ENCODE results near the gene OLFML2B. TPM values are rescaled to one million over a fixed set of nuclear protein-coding genes. Genes with fewer than 3 reads are reported as not detected.

OLFML2B gene
- polyA plus RNA-seq, 1 of the 3 experiments (the other 2 are of a cell fraction) = 7.3 TPM

DNA sequence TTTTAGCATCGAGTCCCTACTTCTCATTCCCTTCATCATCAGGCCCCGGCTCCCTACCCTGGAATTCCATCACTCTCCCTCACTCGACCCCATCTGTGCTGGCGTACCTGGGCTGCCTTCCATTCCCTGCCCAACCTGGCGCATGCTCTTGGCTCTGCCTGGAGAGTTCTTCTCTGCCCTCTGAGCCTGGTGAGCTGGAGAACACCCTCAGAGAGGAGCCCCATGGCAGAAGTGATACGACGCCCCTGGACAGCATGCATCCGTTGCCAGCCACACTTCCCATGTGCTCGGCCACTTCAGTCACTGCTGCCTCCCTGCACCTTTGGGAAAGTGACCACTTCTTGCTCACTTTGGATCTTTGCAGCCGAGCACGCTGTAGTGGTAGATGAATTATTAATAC, 30.1 kb downstream of the OLFML2B start:
- no peaks in the 10 kb centered on the region for H3K79me2 ChIP-seq (ENCODE audit: insufficient read depth)
- no peak for TF ChIP-seq YY1 (IDR thresholded peaks at IDR 0.05; ENCODE audit: low read depth)
- no peak for TF ChIP-seq RCOR1 (IDR thresholded peaks at IDR 0.05; ENCODE audit: low read length)
- TF ChIP-seq GATA2 (CRISPR knock-in tag; IDR thresholded peaks at IDR 0.05) = no peak
- TF ChIP-seq FOSL2 (IDR thresholded peaks at IDR 0.05; ENCODE audit: borderline replicate concordance, low read depth) = no peak
- no peak for TF ChIP-seq JUND (IDR thresholded peaks at IDR 0.05)
- no peak for TF ChIP-seq MEF2A (IDR thresholded peaks at IDR 0.05; ENCODE audit: borderline replicate concordance, low read depth)
- no peak for TF ChIP-seq NFIC (IDR thresholded peaks at IDR 0.05; ENCODE audit: borderline replicate concordance)
- TF ChIP-seq, protein P1, sequence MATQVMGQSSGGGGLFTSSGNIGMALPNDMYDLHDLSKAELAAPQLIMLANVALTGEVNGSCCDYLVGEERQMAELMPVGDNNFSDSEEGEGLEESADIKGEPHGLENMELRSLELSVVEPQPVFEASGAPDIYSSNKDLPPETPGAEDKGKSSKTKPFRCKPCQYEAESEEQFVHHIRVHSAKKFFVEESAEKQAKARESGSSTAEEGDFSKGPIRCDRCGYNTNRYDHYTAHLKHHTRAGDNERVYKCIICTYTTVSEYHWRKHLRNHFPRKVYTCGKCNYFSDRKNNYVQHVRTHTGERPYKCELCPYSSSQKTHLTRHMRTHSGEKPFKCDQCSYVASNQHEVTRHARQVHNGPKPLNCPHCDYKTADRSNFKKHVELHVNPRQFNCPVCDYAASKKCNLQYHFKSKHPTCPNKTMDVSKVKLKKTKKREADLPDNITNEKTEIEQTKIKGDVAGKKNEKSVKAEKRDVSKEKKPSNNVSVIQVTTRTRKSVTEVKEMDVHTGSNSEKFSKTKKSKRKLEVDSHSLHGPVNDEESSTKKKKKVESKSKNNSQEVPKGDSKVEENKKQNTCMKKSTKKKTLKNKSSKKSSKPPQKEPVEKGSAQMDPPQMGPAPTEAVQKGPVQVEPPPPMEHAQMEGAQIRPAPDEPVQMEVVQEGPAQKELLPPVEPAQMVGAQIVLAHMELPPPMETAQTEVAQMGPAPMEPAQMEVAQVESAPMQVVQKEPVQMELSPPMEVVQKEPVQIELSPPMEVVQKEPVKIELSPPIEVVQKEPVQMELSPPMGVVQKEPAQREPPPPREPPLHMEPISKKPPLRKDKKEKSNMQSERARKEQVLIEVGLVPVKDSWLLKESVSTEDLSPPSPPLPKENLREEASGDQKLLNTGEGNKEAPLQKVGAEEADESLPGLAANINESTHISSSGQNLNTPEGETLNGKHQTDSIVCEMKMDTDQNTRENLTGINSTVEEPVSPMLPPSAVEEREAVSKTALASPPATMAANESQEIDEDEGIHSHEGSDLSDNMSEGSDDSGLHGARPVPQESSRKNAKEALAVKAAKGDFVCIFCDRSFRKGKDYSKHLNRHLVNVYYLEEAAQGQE (IDR thresholded peaks at IDR 0.05; ENCODE audit: low read depth, low read length) = no peak
- no peak for TF ChIP-seq ELF1 (IDR thresholded peaks at IDR 0.05)
- TF ChIP-seq NRF1 (IDR thresholded peaks at IDR 0.05; ENCODE audit: low read depth, low read length) = no peak
- no peak overlapping the region for H3K27ac ChIP-seq (ENCODE audit: low read depth in 2 of 2, low read length in 1 of 2)
- no peaks in the 10 kb centered on the region for H3K9me3 ChIP-seq
- POLR2A ChIA-PET = interaction anchor here (0.5 kb wide), 1 partner anchor 114 kb away, joined by 3 read pairs; no protein-coding TSS in a partner anchor
- no peak for DNase-seq
- H3K9ac ChIP-seq = no peak overlapping the region
- H3K9me2 ChIP-seq = no peaks in the 10 kb centered on the region
- H3K4me3 ChIP-seq (ENCODE audit: low read depth in 2 of 2, low read length in 1 of 2) = no peak overlapping the region
- peaks cover 4 to 12% of the 10 kb centered on the region in 2 experiments for H3K36me3 ChIP-seq (replicated peaks in 1 of 2; ENCODE audit: control insufficient read depth in 1 of 2, insufficient read depth in 2 of 2, low read length in 1 of 2)
- H3K27me3 ChIP-seq (ENCODE audit: insufficient read depth) = no peaks in the 10 kb centered on the region
- 77% methylated on average over 11 of the region's 11 CpGs for WGBS (ENCODE audit: low lambda C conversion rate)
- H2AFZ ChIP-seq (ENCODE audit: low read depth) = no peak overlapping the region
- peaks cover 0 to 7% of the 10 kb centered on the region in 2 experiments; a peak in 1 of 4 replicates for H3K4me1 ChIP-seq (ENCODE audit: control insufficient read depth in 1 of 2, insufficient read depth in 2 of 2, low read depth in 1 of 2, low read length in 1 of 2)
- no peaks in the 10 kb centered on the region for H3F3A ChIP-seq (replicated peaks; ENCODE audit: insufficient read depth)
- no peak overlapping the region for H3K4me2 ChIP-seq
- H4K20me1 ChIP-seq (ENCODE audit: insufficient read depth) = no peaks in the 10 kb centered on the region
- CTCF ChIA-PET = no interaction called here

- Histone ChIP-seq H3K27me3 (ENCODE audit: insufficient read depth) (no peaks in the 10 kb centered on the region), H4K20me1 (ENCODE audit: insufficient read depth) (no peaks in the 10 kb centered on the region), H3F3A (replicated peaks; ENCODE audit: insufficient read depth) (no peaks in the 10 kb centered on the region), H3K36me3 (replicated peaks in 1 of 2; ENCODE audit: control insufficient read depth in 1 of 2, insufficient read depth in 2 of 2, low read length in 1 of 2) (peaks cover 2 to 4% of the 10 kb centered on the region in 2 experiments), H3K9me2 (no peaks in the 10 kb centered on the region), H3K4me2 (no peak overlapping the region), H3K4me3 (ENCODE audit: low read depth in 2 of 2, low read length in 1 of 2) (no peak overlapping the region), H3K9ac (no peak overlapping the region), H3K27ac (ENCODE audit: low read depth in 2 of 2, low read length in 1 of 2) (no peak overlapping the region), H3K9me3 (no peaks in the 10 kb centered on the region), H2AFZ (ENCODE audit: low read depth) (no peak overlapping the region), H3K4me1 (ENCODE audit: control insufficient read depth in 1 of 2, insufficient read depth in 2 of 2, low read depth in 1 of 2, low read length in 1 of 2) (peaks cover 0 to 7% of the 10 kb centered on the region in 2 experiments; a peak in 1 of 4 replicates), H3K79me2 (ENCODE audit: insufficient read depth) (no peaks in the 10 kb centered on the region)
- POLR2A ChIA-PET = no interaction called here
- CTCF ChIA-PET = interaction anchor here (2.1 kb wide), 1 partner anchor 47 kb away, joined by 6 read pairs; no protein-coding TSS in a partner anchor
- TF ChIP-seq RFX5 (IDR thresholded peaks at IDR 0.05; ENCODE audit: low read length) (no peak), SIN3A (IDR thresholded peaks at IDR 0.05; ENCODE audit: borderline replicate concordance, low read depth, low read length) (no peak), RCOR1 (IDR thresholded peaks at IDR 0.05; ENCODE audit: low read length) (no peak), POLR2AphosphoS5 (IDR thresholded peaks at IDR 0.05; ENCODE audit: low read depth, low read length) (no peak), GATA2 (CRISPR knock-in tag; IDR thresholded peaks at IDR 0.05) (no peak), MAX (IDR thresholded peaks at IDR 0.05; ENCODE audit: low read depth) (no peak)
- WGBS (ENCODE audit: low lambda C conversion rate) = 77% methylated on average over 5 of the region's 5 CpGs
- DNase-seq = no peak
Observed at GRCh38 chr1:161989786-161990185, 33.9 kb downstream of the OLFML2B start.

Data from SK-N-SH (cell line).